Neuronal stem cell (in vitro differentiated cells): ENCODE results near the gene AMELY.

Source experiments
- DNase-seq: peaks from one replicate; pipeline ENCODE4 v3.0.0-alpha.2; 2013; ENCODE audit warnings: low spot score
- H2AFZ ChIP-seq: one replicate; pipeline ENCODE4 v1.6.1; 2013; ENCODE audit warnings: mild to moderate bottlenecking, low read length, inconsistent platforms
- H2AK5ac ChIP-seq: 2 replicates; pipeline ENCODE4 v1.6.1; 2013; ENCODE audit warnings: low read depth, mild to moderate bottlenecking, inconsistent platforms, low read length, moderate library complexity, mixed read lengths
- H2BK120ac ChIP-seq: 2 replicates; pipeline ENCODE4 v1.6.1; 2013; ENCODE audit warnings: low read depth, mild to moderate bottlenecking, inconsistent platforms, low read length, moderate library complexity, mixed read lengths
- H2BK12ac ChIP-seq: one replicate; pipeline ENCODE4 v1.6.1; 2013; ENCODE audit warnings: low read length, inconsistent platforms
- H2BK15ac ChIP-seq: 2 replicates; pipeline ENCODE4 v1.6.1; 2013; ENCODE audit warnings: mild to moderate bottlenecking, low read length, inconsistent platforms, mixed read lengths
- H2BK5ac ChIP-seq: one replicate; pipeline ENCODE4 v1.6.1; 2013; ENCODE audit warnings: inconsistent platforms, mild to moderate bottlenecking, low read length, moderate library complexity
- H3K14ac ChIP-seq: one replicate; pipeline ENCODE4 v1.6.1; 2013; ENCODE audit warnings: low read length, inconsistent platforms
- H3K18ac ChIP-seq: 2 replicates; pipeline ENCODE4 v1.6.1; 2013; ENCODE audit warnings: low read length, inconsistent platforms
- H3K23ac ChIP-seq: 2 replicates; pipeline ENCODE4 v1.6.1; 2013; ENCODE audit warnings: low read depth, mild to moderate bottlenecking, mixed read lengths, low read length, inconsistent platforms; ENCODE audit not compliant: poor library complexity
- H3K27ac ChIP-seq: replicated peaks from 3 replicates; pipeline ENCODE4 v1.5.1; 2013; ENCODE audit warnings: low read length, inconsistent platforms
- H3K27me3 ChIP-seq, 3 experiments: 2 replicates each; pipeline ENCODE4 v1.6.1; 2013; ENCODE audit warnings: low read length in 3 of 3, mild to moderate bottlenecking in 2 of 3, inconsistent platforms in 1 of 3, low read depth in 1 of 3, mixed read lengths in 1 of 3, moderate library complexity in 1 of 3; ENCODE audit not compliant: control insufficient read depth in 3 of 3, insufficient read depth in 3 of 3
- H3K36me3 ChIP-seq, 2 donors: replicated peaks in 1 of 2; 2 replicates each; pipeline ENCODE4 v1.6.1; 2013; ENCODE audit warnings: low read length in 2 of 2; ENCODE audit not compliant: control insufficient read depth in 2 of 2, insufficient read depth in 2 of 2
- H3K4ac ChIP-seq: 2 replicates; pipeline ENCODE4 v1.6.1; 2013; ENCODE audit warnings: inconsistent platforms, mild to moderate bottlenecking, low read length, moderate library complexity
- H3K4me1 ChIP-seq, 2 donors: 1 replicate in 1 of 2; 2 replicates in 1 of 2; pipeline ENCODE4 v1.6.1; 2013; ENCODE audit warnings: low read length in 2 of 2, low read depth in 1 of 2; ENCODE audit not compliant: control insufficient read depth in 2 of 2, insufficient read depth in 1 of 2
- H3K4me2 ChIP-seq: one replicate; pipeline ENCODE4 v1.6.1; 2013; ENCODE audit warnings: mild to moderate bottlenecking, low read length, inconsistent platforms; ENCODE audit not compliant: insufficient read depth, poor library complexity, severe bottlenecking
- H3K4me3 ChIP-seq, 2 donors: 2 replicates each; pipeline ENCODE4 v1.5.1; 2013; ENCODE audit warnings: low read length in 2 of 2, mild to moderate bottlenecking in 2 of 2, inconsistent platforms in 1 of 2, moderate library complexity in 1 of 2
- H3K79me1 ChIP-seq: one replicate; pipeline ENCODE4 v1.6.1; 2013; ENCODE audit warnings: low read depth, mild to moderate bottlenecking, inconsistent platforms, low read length, moderate library complexity
- H3K9ac ChIP-seq: one replicate; pipeline ENCODE4 v1.6.1; 2013; ENCODE audit warnings: mild to moderate bottlenecking, low read depth, low read length, inconsistent platforms; ENCODE audit not compliant: poor library complexity
- H3K9me3 ChIP-seq, 2 donors: replicated peaks in 1 of 2; 2 replicates each; pipeline versions ENCODE3 to v1.6.1; 2013; ENCODE audit warnings: low read length in 2 of 2, mild to moderate bottlenecking in 2 of 2, inconsistent platforms in 1 of 2, low read depth in 1 of 2, mixed read lengths in 1 of 2, moderate library complexity in 1 of 2; ENCODE audit not compliant: control insufficient read depth in 2 of 2, insufficient read depth in 1 of 2
- H4K8ac ChIP-seq: one replicate; pipeline ENCODE4 v1.6.1; 2013; ENCODE audit warnings: low read depth, mild to moderate bottlenecking, inconsistent platforms, low read length, moderate library complexity
- H4K91ac ChIP-seq: one replicate; pipeline ENCODE4 v1.6.1; 2013; ENCODE audit warnings: low read length, low read depth, mild to moderate bottlenecking, inconsistent platforms; ENCODE audit not compliant: poor library complexity
- WGBS, 2 donors: extraction: QIAGEN DNeasy Blood & Tissue Kit; methylation state at CpG; one replicate each; pipeline ENCODE4 v1.1.7; 2013; ENCODE audit warnings: missing lambda C conversion rate in 2 of 2, mixed read lengths in 1 of 2; ENCODE audit not compliant: insufficient read length in 2 of 2, insufficient replicate concordance in 1 of 2; ENCODE audit errors: extremely low coverage in 2 of 2; 5-methylcytosine and 5-hydroxymethylcytosine counted together

Gene AMELY

DNA sequence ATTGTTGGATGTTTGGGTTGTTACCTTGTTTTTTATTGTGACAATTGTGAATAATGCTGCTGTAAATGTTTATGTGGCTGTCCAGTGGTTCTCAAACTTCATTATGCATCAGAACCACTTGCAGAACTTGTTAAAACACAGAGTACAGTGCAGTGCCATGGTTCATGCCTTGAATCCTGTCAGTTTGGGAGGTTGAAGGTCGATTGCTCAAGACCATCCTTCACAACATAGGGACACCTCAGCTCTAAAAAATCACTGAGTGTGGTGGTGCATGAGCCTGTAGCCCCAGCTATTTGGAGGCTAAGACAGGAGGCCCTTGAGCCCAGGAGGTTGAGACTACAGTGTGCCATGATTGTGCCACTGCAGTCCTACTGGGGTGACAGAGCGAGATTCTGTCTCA lies 23.9 kb upstream of the AMELY start:
- no peak overlapping the region for H2BK15ac ChIP-seq
- no peaks in the 10 kb centered on the region for H3K79me1 ChIP-seq
- no peak overlapping the region for H3K23ac ChIP-seq
- no peak overlapping the region for H2AFZ ChIP-seq
- no peak overlapping the region for H3K4ac ChIP-seq
- H3K14ac ChIP-seq: no peak overlapping the region
- no peaks in the 10 kb centered on the region for H3K4me1 ChIP-seq
- DNase-seq: no peak
- no peaks in the 10 kb centered on the region for H3K9me3 ChIP-seq
- H3K4me3 ChIP-seq: no peak overlapping the region
- no peak overlapping the region for H2BK5ac ChIP-seq
- no peaks in the 10 kb centered on the region for H3K36me3 ChIP-seq
- no peak overlapping the region for H3K4me2 ChIP-seq
- no peak overlapping the region for H3K27ac ChIP-seq
- WGBS, 2 donors: no CpG with 5 or more reads among the region's 2 CpGs
- no peak overlapping the region for H3K9ac ChIP-seq
- H3K27me3 ChIP-seq: no peaks in the 10 kb centered on the region
- no peak overlapping the region for H3K18ac ChIP-seq
- no peak overlapping the region for H2AK5ac ChIP-seq
- H2BK120ac ChIP-seq: no peak overlapping the region
- no peak overlapping the region for H4K8ac ChIP-seq
- no peak overlapping the region for H4K91ac ChIP-seq
- no peak overlapping the region for H2BK12ac ChIP-seq

DNA sequence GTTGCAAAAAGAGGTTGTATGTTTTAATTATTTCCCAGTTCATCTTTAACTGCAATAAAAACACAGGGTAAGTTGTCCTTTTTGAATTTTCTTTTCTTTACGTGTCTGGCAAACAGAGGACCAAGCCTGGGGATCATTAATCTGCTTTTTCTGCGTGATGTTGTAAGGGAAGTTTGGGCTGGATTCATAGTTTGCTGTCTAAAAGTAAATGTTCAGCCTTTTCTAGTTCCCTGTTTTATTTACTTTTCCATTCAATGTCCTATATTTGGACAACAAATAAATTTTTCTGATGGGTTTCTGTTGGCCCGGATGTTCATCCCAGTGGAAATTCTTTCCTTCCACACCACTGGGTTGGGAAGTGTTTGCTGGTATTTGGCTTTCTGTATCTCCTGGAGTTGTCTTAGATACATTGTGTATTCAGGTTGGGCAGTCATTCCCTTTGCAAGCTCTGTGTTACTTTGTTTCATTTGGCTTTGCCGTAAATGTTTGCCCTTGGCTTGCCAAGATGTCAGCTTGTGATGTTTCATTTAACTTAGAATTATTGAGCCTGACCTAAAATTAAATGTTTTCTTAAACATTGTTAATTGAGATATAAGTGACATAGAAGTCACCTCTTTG lies 20.3 kb upstream of the AMELY start:
- peaks cover 6% of the 10 kb centered on the region for H3K79me1 ChIP-seq
- no peak overlapping the region for H3K4me2 ChIP-seq
- no CpG with 5 or more reads among the region's 4 CpGs for whole genome bisulfite sequencing, 2 donors
- H3K27ac ChIP-seq: no peak overlapping the region
- no peaks in the 10 kb centered on the region for H3K9me3 ChIP-seq
- no peak overlapping the region for H2BK12ac ChIP-seq
- no peak overlapping the region for H4K91ac ChIP-seq
- no peak overlapping the region for H2BK120ac ChIP-seq
- no peak overlapping the region for H3K4me3 ChIP-seq
- H3K14ac ChIP-seq: no peak overlapping the region
- no peak overlapping the region for H2AK5ac ChIP-seq
- no peak overlapping the region for H2AFZ ChIP-seq
- H4K8ac ChIP-seq: no peak overlapping the region
- no peaks in the 10 kb centered on the region for H3K27me3 ChIP-seq
- no peak overlapping the region for H3K23ac ChIP-seq
- H3K18ac ChIP-seq: no peak overlapping the region
- no peak overlapping the region for H2BK5ac ChIP-seq
- no peak for DNase-seq
- no peaks in the 10 kb centered on the region for H3K36me3 ChIP-seq
- H3K9ac ChIP-seq: no peak overlapping the region
- H2BK15ac ChIP-seq: no peak overlapping the region
- H3K4me1 ChIP-seq: no peaks in the 10 kb centered on the region
- H3K4ac ChIP-seq: no peak overlapping the region

DNA sequence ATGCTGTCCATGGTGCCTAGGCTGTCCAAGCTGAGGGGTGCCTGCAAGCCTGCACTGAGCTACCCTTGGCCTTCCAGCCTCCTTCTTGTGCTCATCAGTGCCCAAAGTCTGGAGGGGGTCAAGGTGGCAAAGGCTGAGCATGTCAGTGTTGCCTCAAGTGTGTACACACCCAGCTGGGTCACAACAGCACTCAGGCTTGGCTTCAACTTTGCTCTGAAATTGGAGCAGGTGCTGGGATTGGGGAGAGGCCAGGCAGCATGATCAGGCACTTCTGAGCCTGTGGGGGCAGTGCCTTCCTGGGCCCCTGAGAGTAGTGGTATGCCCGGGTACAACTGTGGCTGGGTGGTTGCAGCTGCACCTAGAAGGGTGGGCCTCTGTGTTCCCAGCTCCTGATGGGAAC lies 17.7 kb upstream of the AMELY start:
- Histone ChIP-seq H3K9me3 (no peaks in the 10 kb centered on the region), H3K9ac (no peak overlapping the region), H3K27ac (no peak overlapping the region), H3K4me1 (no peaks in the 10 kb centered on the region), H3K36me3 (no peaks in the 10 kb centered on the region), H2BK5ac (no peak overlapping the region), H3K14ac (no peak overlapping the region), H3K27me3 (no peaks in the 10 kb centered on the region), H3K4me3 (no peak overlapping the region), H3K4ac (no peak overlapping the region), H3K79me1 (peaks cover 6% of the 10 kb centered on the region), H4K8ac (no peak overlapping the region), H3K23ac (no peak overlapping the region), H2BK15ac (no peak overlapping the region), H4K91ac (no peak overlapping the region), H2AFZ (no peak overlapping the region), H2AK5ac (no peak overlapping the region), H3K18ac (no peak overlapping the region), H2BK12ac (no peak overlapping the region), H3K4me2 (no peak overlapping the region), H2BK120ac (no peak overlapping the region)
- WGBS, 2 donors: no CpG with 5 or more reads among the region's 1 CpG
- no peak for DNase-seq

DNA sequence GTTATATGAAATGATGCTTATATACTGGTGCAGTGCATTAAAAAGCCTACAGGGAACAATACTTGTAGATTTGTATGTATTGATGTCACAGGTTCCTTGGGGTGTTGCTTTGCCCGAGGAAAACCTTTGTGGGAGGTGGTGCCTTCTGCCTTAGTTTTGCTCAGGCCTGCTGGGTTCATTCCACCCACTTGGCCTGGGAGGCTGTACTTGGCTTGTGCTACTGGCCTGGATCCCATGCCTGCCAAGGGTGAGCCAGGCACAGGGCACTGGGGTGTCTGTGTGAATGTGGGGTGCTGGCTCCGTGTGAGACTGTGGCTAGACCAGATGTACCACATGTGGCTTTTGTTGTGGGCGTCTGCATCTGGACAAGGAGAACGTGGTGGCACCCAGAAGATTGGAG lies 16.7 kb upstream of the AMELY start:
- Histone ChIP-seq H2AK5ac (no peak overlapping the region), H2AFZ (no peak overlapping the region), H4K91ac (no peak overlapping the region), H3K4me3 (no peak overlapping the region), H3K4me2 (no peak overlapping the region), H3K9ac (no peak overlapping the region), H3K27me3 (no peaks in the 10 kb centered on the region), H3K14ac (no peak overlapping the region), H3K79me1 (peaks cover 6% of the 10 kb centered on the region), H3K27ac (no peak overlapping the region), H3K23ac (no peak overlapping the region), H2BK120ac (no peak overlapping the region), H2BK5ac (no peak overlapping the region), H2BK12ac (no peak overlapping the region), H3K4ac (no peak overlapping the region), H2BK15ac (no peak overlapping the region), H3K18ac (no peak overlapping the region), H3K4me1 (no peaks in the 10 kb centered on the region), H4K8ac (no peak overlapping the region), H3K36me3 (no peaks in the 10 kb centered on the region), H3K9me3 (no peaks in the 10 kb centered on the region)
- WGBS, 2 donors: no CpG with 5 or more reads among the region's 4 CpGs
- DNase-seq: no peak
